Measurements from ENCODE around the gene CNOT4.
A peak's percentile ranks its signal among the peaks of the same experiment; 100 is the strongest.
"Not testable (repeated sequence)": the region's sequence is repeated elsewhere in the genome, so short reads cannot be mapped to it uniquely, and the experiment has no call there.

The CNOT4 gene

DNA sequence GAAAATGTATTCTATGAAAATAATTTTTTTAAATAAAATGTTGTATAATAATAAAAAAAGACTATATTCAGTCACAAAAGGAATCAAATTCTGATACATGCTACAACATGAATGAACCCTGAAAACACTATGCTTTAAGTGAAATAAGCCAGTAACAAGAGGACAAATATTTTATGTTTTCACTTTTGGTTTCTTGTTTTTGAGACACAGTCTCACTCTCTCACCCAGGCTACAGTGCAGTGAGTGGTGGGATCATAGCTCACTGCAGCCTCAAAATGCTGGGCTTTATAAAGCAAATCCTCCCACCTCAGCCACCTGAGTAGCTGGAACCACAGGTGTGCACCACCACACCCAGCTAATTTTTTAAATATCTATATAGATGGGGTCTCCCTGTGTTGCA, 64.2 kb downstream of the CNOT4 start:
- TF ChIP-seq PPARA (CRISPR knock-in tag; IDR thresholded peaks at IDR 0.05; ENCODE audit: borderline replicate concordance) (no peak), ZFP30 (CRISPR knock-in tag; IDR thresholded peaks at IDR 0.05) (no peak), ESRRG (CRISPR knock-in tag; IDR thresholded peaks at IDR 0.05) (no peak), SNAI2 (CRISPR knock-in tag; IDR thresholded peaks at IDR 0.05) (no peak), ZFP3 (CRISPR knock-in tag; IDR thresholded peaks at IDR 0.05) (no peak), ARNTL (CRISPR knock-in tag; IDR thresholded peaks at IDR 0.05; ENCODE audit: borderline replicate concordance, low read depth) (no peak), ZC3H10 (CRISPR knock-in tag; IDR thresholded peaks at IDR 0.05) (no peak), TCF4 (CRISPR knock-in tag; IDR thresholded peaks at IDR 0.05; ENCODE audit: borderline replicate concordance) (no peak), RARB (CRISPR knock-in tag; IDR thresholded peaks at IDR 0.05) (no peak), TOX (CRISPR knock-in tag; IDR thresholded peaks at IDR 0.05; ENCODE audit: borderline replicate concordance) (no peak), GLIS3 (CRISPR knock-in tag; IDR thresholded peaks at IDR 0.05) (no peak), ISL1 (CRISPR knock-in tag; IDR thresholded peaks at IDR 0.05) (no peak), ZNF70 (CRISPR knock-in tag; IDR thresholded peaks at IDR 0.05) (no peak), OSR1 (CRISPR knock-in tag; IDR thresholded peaks at IDR 0.05) (no peak), ZNF8 (CRISPR knock-in tag; IDR thresholded peaks at IDR 0.05) (no peak)
- TF ChIP-seq, protein P1, sequence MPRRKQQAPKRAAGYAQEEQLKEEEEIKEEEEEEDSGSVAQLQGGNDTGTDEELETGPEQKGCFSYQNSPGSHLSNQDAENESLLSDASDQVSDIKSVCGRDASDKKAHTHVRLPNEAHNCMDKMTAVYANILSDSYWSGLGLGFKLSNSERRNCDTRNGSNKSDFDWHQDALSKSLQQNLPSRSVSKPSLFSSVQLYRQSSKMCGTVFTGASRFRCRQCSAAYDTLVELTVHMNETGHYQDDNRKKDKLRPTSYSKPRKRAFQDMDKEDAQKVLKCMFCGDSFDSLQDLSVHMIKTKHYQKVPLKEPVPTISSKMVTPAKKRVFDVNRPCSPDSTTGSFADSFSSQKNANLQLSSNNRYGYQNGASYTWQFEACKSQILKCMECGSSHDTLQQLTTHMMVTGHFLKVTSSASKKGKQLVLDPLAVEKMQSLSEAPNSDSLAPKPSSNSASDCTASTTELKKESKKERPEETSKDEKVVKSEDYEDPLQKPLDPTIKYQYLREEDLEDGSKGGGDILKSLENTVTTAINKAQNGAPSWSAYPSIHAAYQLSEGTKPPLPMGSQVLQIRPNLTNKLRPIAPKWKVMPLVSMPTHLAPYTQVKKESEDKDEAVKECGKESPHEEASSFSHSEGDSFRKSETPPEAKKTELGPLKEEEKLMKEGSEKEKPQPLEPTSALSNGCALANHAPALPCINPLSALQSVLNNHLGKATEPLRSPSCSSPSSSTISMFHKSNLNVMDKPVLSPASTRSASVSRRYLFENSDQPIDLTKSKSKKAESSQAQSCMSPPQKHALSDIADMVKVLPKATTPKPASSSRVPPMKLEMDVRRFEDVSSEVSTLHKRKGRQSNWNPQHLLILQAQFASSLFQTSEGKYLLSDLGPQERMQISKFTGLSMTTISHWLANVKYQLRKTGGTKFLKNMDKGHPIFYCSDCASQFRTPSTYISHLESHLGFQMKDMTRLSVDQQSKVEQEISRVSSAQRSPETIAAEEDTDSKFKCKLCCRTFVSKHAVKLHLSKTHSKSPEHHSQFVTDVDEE (CRISPR knock-in tag; IDR thresholded peaks at IDR 0.05) = no peak
- TF ChIP-seq, protein P2, sequence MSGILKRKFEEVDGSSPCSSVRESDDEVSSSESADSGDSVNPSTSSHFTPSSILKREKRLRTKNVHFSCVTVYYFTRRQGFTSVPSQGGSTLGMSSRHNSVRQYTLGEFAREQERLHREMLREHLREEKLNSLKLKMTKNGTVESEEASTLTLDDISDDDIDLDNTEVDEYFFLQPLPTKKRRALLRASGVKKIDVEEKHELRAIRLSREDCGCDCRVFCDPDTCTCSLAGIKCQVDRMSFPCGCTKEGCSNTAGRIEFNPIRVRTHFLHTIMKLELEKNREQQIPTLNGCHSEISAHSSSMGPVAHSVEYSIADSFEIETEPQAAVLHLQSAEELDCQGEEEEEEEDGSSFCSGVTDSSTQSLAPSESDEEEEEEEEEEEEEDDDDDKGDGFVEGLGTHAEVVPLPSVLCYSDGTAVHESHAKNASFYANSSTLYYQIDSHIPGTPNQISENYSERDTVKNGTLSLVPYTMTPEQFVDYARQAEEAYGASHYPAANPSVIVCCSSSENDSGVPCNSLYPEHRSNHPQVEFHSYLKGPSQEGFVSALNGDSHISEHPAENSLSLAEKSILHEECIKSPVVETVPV (CRISPR knock-in tag; IDR thresholded peaks at IDR 0.05) = no peak
- TF ChIP-seq, protein P3, sequence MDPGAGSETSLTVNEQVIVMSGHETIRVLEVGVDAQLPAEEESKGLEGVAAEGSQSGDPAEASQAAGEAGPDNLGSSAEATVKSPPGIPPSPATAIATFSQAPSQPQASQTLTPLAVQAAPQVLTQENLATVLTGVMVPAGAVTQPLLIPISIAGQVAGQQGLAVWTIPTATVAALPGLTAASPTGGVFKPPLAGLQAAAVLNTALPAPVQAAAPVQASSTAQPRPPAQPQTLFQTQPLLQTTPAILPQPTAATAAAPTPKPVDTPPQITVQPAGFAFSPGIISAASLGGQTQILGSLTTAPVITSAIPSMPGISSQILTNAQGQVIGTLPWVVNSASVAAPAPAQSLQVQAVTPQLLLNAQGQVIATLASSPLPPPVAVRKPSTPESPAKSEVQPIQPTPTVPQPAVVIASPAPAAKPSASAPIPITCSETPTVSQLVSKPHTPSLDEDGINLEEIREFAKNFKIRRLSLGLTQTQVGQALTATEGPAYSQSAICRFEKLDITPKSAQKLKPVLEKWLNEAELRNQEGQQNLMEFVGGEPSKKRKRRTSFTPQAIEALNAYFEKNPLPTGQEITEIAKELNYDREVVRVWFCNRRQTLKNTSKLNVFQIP (CRISPR knock-in tag; IDR thresholded peaks at IDR 0.05; ENCODE audit: borderline replicate concordance, low read depth) = no peak
- TF ChIP-seq, protein P4, sequence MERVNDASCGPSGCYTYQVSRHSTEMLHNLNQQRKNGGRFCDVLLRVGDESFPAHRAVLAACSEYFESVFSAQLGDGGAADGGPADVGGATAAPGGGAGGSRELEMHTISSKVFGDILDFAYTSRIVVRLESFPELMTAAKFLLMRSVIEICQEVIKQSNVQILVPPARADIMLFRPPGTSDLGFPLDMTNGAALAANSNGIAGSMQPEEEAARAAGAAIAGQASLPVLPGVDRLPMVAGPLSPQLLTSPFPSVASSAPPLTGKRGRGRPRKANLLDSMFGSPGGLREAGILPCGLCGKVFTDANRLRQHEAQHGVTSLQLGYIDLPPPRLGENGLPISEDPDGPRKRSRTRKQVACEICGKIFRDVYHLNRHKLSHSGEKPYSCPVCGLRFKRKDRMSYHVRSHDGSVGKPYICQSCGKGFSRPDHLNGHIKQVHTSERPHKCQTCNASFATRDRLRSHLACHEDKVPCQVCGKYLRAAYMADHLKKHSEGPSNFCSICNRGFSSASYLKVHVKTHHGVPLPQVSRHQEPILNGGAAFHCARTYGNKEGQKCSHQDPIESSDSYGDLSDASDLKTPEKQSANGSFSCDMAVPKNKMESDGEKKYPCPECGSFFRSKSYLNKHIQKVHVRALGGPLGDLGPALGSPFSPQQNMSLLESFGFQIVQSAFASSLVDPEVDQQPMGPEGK (CRISPR knock-in tag; IDR thresholded peaks at IDR 0.05; ENCODE audit: borderline replicate concordance) = no peak
- TF ChIP-seq, protein P5, sequence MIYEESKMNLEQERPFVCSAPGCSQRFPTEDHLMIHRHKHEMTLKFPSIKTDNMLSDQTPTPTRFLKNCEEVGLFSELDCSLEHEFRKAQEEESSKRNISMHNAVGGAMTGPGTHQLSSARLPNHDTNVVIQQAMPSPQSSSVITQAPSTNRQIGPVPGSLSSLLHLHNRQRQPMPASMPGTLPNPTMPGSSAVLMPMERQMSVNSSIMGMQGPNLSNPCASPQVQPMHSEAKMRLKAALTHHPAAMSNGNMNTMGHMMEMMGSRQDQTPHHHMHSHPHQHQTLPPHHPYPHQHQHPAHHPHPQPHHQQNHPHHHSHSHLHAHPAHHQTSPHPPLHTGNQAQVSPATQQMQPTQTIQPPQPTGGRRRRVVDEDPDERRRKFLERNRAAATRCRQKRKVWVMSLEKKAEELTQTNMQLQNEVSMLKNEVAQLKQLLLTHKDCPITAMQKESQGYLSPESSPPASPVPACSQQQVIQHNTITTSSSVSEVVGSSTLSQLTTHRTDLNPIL (CRISPR knock-in tag; IDR thresholded peaks at IDR 0.05; ENCODE audit: low read depth) = no peak
- no peak for ATAC-seq

DNA sequence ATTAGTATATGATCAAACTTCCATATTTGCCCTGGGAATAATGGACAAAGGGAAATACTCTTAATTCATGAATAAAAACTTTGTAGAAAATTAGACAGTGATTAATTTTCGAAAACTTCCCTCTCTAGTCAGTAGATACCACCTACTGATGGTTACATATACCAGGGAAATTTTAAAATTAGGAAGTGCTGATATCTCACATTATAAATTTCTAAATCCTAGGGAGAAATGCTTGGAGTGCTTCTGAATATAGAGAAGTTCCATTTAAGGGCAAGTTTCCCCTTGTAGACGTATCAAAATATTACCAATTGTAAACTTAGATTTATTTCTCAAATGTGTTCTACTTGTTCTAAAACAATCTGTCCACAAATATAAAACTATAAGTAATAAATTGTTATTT, 64.6 kb downstream of the CNOT4 start:
- ATAC-seq = not testable (repeated sequence)

DNA sequence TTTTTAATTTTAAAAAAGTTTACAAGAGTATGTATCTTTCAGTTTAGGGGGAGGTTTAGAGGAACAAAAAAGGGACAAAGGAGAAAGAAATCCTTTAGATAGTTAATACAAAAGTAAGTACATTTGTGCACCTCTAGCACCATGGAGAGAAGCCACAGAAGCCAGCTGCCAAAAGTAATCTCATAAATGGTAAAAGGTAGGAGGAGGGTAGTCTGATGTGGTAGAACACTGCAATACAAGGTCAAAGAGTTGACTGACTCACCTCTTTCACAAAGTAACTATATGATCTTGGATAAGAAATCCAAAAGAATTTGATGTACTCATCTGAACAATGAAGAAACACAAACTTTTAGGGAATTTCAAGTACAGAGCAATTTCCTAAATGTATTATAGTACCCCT, 68.1 kb downstream of the CNOT4 start:
- TF ChIP-seq BACH2 (CRISPR knock-in tag; IDR thresholded peaks at IDR 0.05; ENCODE audit: borderline replicate concordance) (no peak), CSDC2 (CRISPR knock-in tag; IDR thresholded peaks at IDR 0.05) (no peak), SNAI2 (CRISPR knock-in tag; IDR thresholded peaks at IDR 0.05) (0 out of 2 replicates have a peak, but pooled peaks have one; percentile 15), ZFP30 (CRISPR knock-in tag; IDR thresholded peaks at IDR 0.05) (no peak), ZNF8 (CRISPR knock-in tag; IDR thresholded peaks at IDR 0.05) (no peak), ZC3H10 (CRISPR knock-in tag; IDR thresholded peaks at IDR 0.05) (peak; percentile 75; the same call in 1 of the 2 replicates), ZNF70 (CRISPR knock-in tag; IDR thresholded peaks at IDR 0.05) (no peak)
- TF ChIP-seq, protein P1 (CRISPR knock-in tag; IDR thresholded peaks at IDR 0.05) = no peak
- TF ChIP-seq, protein P4 (CRISPR knock-in tag; IDR thresholded peaks at IDR 0.05; ENCODE audit: borderline replicate concordance) = no peak
- TF ChIP-seq, protein P5 (CRISPR knock-in tag; IDR thresholded peaks at IDR 0.05; ENCODE audit: low read depth) = no peak

More for the DNA sequence above, 68.1 kb downstream of the CNOT4 start:
- ATAC-seq = peak; percentile 77
